ENCODE measurements around the gene ADAMTS16. TPM values are rescaled to one million over a fixed set of nuclear protein-coding genes. Genes with fewer than 3 reads are reported as not detected.

ADAMTS16 gene
- total and polyA plus RNA-seq, 2 donors (not counting 3 experiments of a cell fraction or from before 2014, with no cell fraction given), result not detected

DNA sequence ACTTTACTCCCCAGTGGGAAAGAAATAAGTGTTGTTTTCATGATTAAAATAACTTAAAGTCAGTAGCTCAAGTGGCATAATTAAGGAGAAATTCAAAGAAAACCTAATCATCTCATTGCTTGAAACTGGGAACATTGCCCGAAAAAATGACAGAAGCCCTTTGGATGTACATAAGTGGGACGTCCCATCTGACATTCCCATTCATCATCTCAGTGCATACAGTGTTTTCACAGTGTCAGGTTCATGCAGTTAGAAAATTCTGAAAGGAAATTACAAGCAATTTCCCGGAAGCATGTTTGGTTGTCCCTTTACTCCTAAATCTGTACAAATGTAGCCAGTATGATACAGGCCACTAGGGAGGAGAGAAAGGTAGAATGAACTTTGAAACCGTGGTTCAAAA lies 95.6 kb downstream of the ADAMTS16 start:
- no peak overlapping the region for H3K9ac ChIP-seq (replicated peaks; ENCODE audit: extremely low read depth, insufficient read depth, low read length)
- no peak overlapping the region for H3K4me3 ChIP-seq (replicated peaks in 1 of 3; ENCODE audit: insufficient read depth in 1 of 3, low read depth in 1 of 3, low read length in 3 of 3)
- peaks cover 3% of the 10 kb centered on the region for H3K9me3 ChIP-seq (replicated peaks; ENCODE audit: control insufficient read depth, insufficient read depth, low read length)
- H3K4me1 ChIP-seq (ENCODE audit: control insufficient read depth, extremely low read depth, insufficient read depth, low read length), result no peaks in the 10 kb centered on the region
- intact Hi-C loops (cut with micrococcal nuclease), result no loop called here
- no peak overlapping the region for H3K27ac ChIP-seq (ENCODE audit: insufficient read depth, low read depth, low read length)
- no peaks in the 10 kb centered on the region for H3K36me3 ChIP-seq (ENCODE audit: control insufficient read depth in 2 of 2, extremely low read depth in 1 of 2, insufficient read depth in 2 of 2, low read length in 2 of 2)
- dilution Hi-C loops (cut with MboI; ENCODE audit: extremely low pct_ligation_motif_present, low sequenced_read_pairs), result no loop called here
- H4K20me1 ChIP-seq (replicated peaks; ENCODE audit: control insufficient read depth, extremely low read depth, insufficient read depth, low read length), result no peaks in the 10 kb centered on the region
- ChIA-PET CTCF (no interaction called here), POLR2A (no interaction called here)
- FAIRE-seq (no peak), DNase-seq (ENCODE audit: low read depth, low spot score) (no peak)
- H3K4me2 ChIP-seq (ENCODE audit: insufficient read depth, low read length), result no peak overlapping the region
- H3K9me1 ChIP-seq (replicated peaks; ENCODE audit: control insufficient read depth, extremely low read depth, insufficient read depth, low read length), result no peaks in the 10 kb centered on the region
- no peaks in the 10 kb centered on the region for H3K27me3 ChIP-seq (ENCODE audit: control insufficient read depth in 2 of 2, insufficient read depth in 2 of 2, low read length in 2 of 2)
- no TSS peak for BruUV-seq (replicated peaks)
- H2AFZ ChIP-seq (ENCODE audit: low read depth, low read length), result no peak overlapping the region
- no peaks in the 10 kb centered on the region for H3K79me2 ChIP-seq (ENCODE audit: control insufficient read depth, insufficient read depth, low read length)
- TF ChIP-seq, protein P1, sequence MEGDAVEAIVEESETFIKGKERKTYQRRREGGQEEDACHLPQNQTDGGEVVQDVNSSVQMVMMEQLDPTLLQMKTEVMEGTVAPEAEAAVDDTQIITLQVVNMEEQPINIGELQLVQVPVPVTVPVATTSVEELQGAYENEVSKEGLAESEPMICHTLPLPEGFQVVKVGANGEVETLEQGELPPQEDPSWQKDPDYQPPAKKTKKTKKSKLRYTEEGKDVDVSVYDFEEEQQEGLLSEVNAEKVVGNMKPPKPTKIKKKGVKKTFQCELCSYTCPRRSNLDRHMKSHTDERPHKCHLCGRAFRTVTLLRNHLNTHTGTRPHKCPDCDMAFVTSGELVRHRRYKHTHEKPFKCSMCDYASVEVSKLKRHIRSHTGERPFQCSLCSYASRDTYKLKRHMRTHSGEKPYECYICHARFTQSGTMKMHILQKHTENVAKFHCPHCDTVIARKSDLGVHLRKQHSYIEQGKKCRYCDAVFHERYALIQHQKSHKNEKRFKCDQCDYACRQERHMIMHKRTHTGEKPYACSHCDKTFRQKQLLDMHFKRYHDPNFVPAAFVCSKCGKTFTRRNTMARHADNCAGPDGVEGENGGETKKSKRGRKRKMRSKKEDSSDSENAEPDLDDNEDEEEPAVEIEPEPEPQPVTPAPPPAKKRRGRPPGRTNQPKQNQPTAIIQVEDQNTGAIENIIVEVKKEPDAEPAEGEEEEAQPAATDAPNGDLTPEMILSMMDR (IDR thresholded peaks at IDR 0.05; ENCODE audit: extremely low read depth in 1 of 2, insufficient read depth in 1 of 2, low read depth in 1 of 2, low read length in 2 of 2), result no peak
- TF ChIP-seq, protein P2, sequence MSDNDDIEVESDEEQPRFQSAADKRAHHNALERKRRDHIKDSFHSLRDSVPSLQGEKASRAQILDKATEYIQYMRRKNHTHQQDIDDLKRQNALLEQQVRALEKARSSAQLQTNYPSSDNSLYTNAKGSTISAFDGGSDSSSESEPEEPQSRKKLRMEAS (IDR thresholded peaks at IDR 0.05; ENCODE audit: insufficient read depth, insufficient read length), result no peak
- TF ChIP-seq POLR2A (IDR thresholded peaks at IDR 0.05; ENCODE audit: low read depth, low read length), result no peak
- TF ChIP-seq POLR2AphosphoS5 (IDR thresholded peaks at IDR 0.05; ENCODE audit: insufficient read depth, low read depth, low read length), result no peak
- TF ChIP-seq EZH2 (IDR thresholded peaks at IDR 0.05; ENCODE audit: borderline replicate concordance, low read depth, low read length, severe bottlenecking), result no peak
- no peak for TF ChIP-seq GATA2 (IDR thresholded peaks at IDR 0.05; ENCODE audit: insufficient read depth, insufficient read length, low read depth, low read length)
- TF ChIP-seq JUN (IDR thresholded peaks at IDR 0.05; ENCODE audit: borderline replicate concordance, insufficient read depth, insufficient read length, low read depth), result no peak
- no peak for TF ChIP-seq FOS (IDR thresholded peaks at IDR 0.05; ENCODE audit: borderline replicate concordance, insufficient read depth, low read length)
- no peak for TF ChIP-seq MYC (IDR thresholded peaks at IDR 0.05; ENCODE audit: low read depth, low read length)

Data from endothelial cell of umbilical vein (primary cell).